GM18861 (cell line): ENCODE data around the gene MOCS1.

Source experiments
- ATAC-seq: cut with Tn5 transposase; IDR thresholded peaks from one replicate; pipeline ENCODE4 v1.9.1; 2021; ENCODE audit not compliant: unreplicated experiment

Gene MOCS1

DNA sequence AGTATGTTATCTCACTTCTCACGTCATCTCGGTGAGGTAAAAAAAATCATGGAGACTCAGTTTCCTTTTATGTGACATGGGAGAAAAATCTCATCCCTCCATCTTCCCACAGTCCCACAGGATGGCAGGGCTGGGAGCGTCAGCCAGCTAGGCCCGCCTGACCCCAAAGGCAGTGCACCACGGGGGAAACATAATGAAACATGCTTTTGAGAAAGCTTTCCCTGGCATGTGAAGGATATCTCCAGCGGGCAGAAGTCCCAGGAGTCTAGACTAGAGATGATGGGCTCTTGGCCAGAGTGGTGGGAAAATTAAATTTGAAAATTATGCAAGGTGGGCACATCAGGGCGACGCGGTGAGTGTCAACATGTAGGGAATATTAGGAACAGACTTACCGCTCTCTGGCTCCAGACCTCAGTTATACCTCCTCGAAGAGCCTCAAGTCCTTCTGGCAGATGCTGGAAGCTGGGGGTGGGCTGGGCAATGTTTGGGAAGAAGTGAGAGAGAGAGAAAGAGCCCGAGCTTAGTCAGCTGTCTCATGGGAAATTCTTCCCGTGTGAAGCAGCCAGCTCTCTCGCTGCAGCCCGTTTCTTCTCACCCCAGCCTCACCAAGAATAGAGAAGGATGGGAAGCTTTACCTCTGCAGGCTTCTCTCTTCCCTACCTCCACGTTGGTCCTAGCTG lies 52.3 kb downstream of the MOCS1 start:
- no peak for ATAC-seq

DNA sequence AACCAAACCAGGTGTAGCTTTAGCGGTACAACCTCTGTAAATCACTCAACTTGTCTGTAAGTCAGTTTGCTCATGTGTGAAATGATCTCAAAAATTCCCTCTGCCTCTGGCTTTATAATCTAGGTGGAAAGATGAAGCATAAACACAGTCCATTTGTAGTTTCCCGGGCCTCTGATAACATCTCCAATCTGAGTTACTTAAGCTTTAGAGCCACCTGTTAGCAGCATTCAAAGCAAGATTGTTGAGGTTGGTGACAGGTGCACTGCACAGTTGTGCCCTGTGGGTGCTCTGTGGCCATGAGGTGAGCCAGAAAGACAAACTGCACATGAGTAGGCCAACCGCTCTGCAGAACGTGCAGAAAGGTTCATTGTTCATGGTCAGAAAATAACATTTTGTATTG lies 53.7 kb downstream of the MOCS1 start:
- no peak for ATAC-seq

DNA sequence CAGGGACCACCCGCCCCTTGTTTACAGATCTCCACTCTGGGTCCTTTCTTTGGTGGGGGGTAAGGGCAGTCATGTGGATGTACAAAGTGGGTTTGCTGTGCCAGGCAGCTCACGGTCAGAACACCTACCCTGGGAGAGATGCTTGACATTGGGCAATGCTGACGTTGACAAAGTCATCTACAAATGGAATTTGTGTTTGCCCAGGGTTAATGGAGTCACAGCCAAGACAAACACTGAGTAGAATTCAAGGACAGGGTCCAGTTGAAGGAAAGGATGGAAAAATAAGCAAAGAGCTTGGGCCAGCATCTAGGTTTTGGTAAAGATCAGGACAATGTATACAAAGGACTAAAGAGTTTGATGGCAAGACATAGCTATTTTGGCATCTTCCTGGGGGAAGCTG lies 54.7 kb downstream of the MOCS1 start:
- ATAC-seq, result no peak

GRCh38 chr6:39876826-39877225 lies 57.4 kb downstream of the MOCS1 start:
- no peak for ATAC-seq

- no peak for ATAC-seq
Observed at GRCh38 chr6:39876111-39876510, 58.2 kb downstream of the MOCS1 start.

- ATAC-seq, result no peak
Observed at GRCh38 chr6:39873439-39873838, 60.8 kb downstream of the MOCS1 start.

DNA sequence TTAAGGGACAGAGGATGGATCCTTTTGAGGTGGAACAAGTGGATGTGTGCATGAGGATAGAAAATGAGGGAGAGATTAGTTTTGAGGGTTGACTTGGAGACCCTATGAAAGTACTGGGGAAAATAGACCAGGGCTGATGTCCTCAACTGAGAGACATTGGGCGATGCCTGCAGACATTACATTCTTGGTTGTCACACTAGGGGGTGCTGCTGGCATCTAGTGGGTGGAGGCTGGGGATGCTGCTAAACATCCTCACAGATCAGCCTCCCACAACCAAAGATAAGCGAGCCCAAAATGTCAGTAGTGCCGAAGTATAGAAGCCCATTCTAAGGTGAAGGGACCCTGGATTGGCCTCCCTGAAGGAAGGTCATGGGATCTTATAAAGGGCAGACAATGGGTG lies 63.3 kb downstream of the MOCS1 start:
- no peak for ATAC-seq

GRCh38 chr6:39867592-39867991 lies 66.7 kb downstream of the MOCS1 start:
- ATAC-seq, result no peak

GRCh38 chr6:39865011-39865888 lies 69.0 kb downstream of the MOCS1 start:
- no peak for ATAC-seq

- no peak for ATAC-seq
Observed at GRCh38 chr6:39861663-39862062, 72.6 kb downstream of the MOCS1 start.

DNA sequence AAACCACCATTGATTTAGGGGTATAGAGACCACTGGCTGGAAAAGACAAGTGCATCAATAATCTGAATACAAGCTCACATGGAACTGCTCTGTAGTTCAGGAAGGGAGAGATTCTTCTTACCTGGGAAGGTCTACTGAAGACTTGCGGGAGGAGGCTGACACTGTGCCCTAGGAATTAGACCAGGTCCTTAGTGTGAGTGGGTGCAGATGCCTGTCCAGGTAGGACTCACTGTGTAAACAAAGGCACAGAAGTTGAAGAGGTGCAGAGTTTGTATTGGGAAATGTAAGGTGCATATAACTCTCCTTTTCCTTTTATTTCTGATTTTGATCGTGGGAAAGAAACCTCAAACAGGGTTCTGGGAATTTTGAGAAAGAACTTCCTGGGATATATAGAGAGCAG lies 75.2 kb downstream of the MOCS1 start:
- no peak for ATAC-seq

GRCh38 chr6:39855356-39855995 lies 78.8 kb downstream of the MOCS1 start:
- no peak for ATAC-seq
